H9 (cell line): ENCODE measurements around the gene CLDN2. TPM values are rescaled to one million over a fixed set of nuclear protein-coding genes. Genes with fewer than 3 reads are reported as not detected.

Source experiments
- DNase-seq: peaks from one replicate; pipeline ENCODE4 v3.0.0-alpha.2; 2017
- H2AFZ ChIP-seq: one replicate; pipeline ENCODE4 v1.6.1; 2013; ENCODE audit warnings: mild to moderate bottlenecking, low read length, control low read depth, moderate library complexity
- H2AK5ac ChIP-seq: 2 replicates; pipeline ENCODE4 v1.6.1; 2013; ENCODE audit warnings: low read length, control low read depth, mixed read lengths; ENCODE audit not compliant: insufficient read length
- H2BK120ac ChIP-seq: one replicate; pipeline ENCODE4 v1.6.1; 2013; ENCODE audit warnings: low read depth, mild to moderate bottlenecking, low read length, control low read depth, inconsistent platforms; ENCODE audit not compliant: poor library complexity, severe bottlenecking
- H2BK12ac ChIP-seq: 2 replicates; pipeline ENCODE4 v1.6.1; 2013; ENCODE audit warnings: low read length, control low read depth, mixed read lengths, low read depth; ENCODE audit not compliant: insufficient read length
- H2BK15ac ChIP-seq: 2 replicates; pipeline ENCODE4 v1.6.1; 2013; ENCODE audit warnings: low read depth, low read length, control low read depth
- H2BK20ac ChIP-seq: one replicate; pipeline ENCODE4 v1.6.1; 2013; ENCODE audit warnings: low read depth, mild to moderate bottlenecking, low read length, control low read depth, inconsistent platforms; ENCODE audit not compliant: poor library complexity, severe bottlenecking
- H2BK5ac ChIP-seq: 2 replicates; pipeline ENCODE4 v1.6.1; 2013; ENCODE audit warnings: low read length, control low read depth, mixed read lengths; ENCODE audit not compliant: insufficient read length
- H3K14ac ChIP-seq: 2 replicates; pipeline ENCODE4 v1.6.1; 2013; ENCODE audit warnings: low read length, control low read depth; ENCODE audit not compliant: insufficient read depth
- H3K18ac ChIP-seq: 2 replicates; pipeline ENCODE4 v1.6.1; 2013; ENCODE audit warnings: low read depth, mild to moderate bottlenecking, mixed read lengths, low read length, control low read depth; ENCODE audit not compliant: insufficient read length
- H3K23ac ChIP-seq: 2 replicates; pipeline ENCODE4 v1.6.1; 2013; ENCODE audit warnings: low read length, control low read depth, mixed read lengths, low read depth; ENCODE audit not compliant: insufficient read length
- H3K23me2 ChIP-seq: 2 replicates; pipeline ENCODE4 v1.6.1; 2013; ENCODE audit warnings: low read depth, mild to moderate bottlenecking, mixed read lengths, low read length, control low read depth; ENCODE audit not compliant: insufficient read length, poor library complexity, severe bottlenecking
- H3K27ac ChIP-seq: 2 replicates; pipeline ENCODE4 v1.5.1; 2013; ENCODE audit warnings: low read length, control low read depth, mixed read lengths, low read depth; ENCODE audit not compliant: insufficient read length
- H3K27me3 ChIP-seq: 2 replicates; pipeline ENCODE4 v1.6.1; 2013; ENCODE audit warnings: low read length, control low read depth, inconsistent platforms; ENCODE audit not compliant: insufficient read depth
- H3K4ac ChIP-seq: 2 replicates; pipeline ENCODE4 v1.6.1; 2013; ENCODE audit warnings: low read depth, mild to moderate bottlenecking, control low read depth, inconsistent platforms, low read length, moderate library complexity
- H3K4me1 ChIP-seq: 2 replicates; pipeline ENCODE4 v1.6.1; 2013; ENCODE audit warnings: low read length, control low read depth, inconsistent platforms; ENCODE audit not compliant: insufficient read depth
- H3K4me2 ChIP-seq: 2 replicates; pipeline ENCODE4 v1.6.1; 2013; ENCODE audit warnings: low read length, control low read depth, mixed read lengths; ENCODE audit not compliant: insufficient read length, insufficient read depth
- H3K56ac ChIP-seq: 2 replicates; pipeline ENCODE4 v1.6.1; 2013; ENCODE audit warnings: low read depth, mild to moderate bottlenecking, mixed read lengths, low read length, control low read depth; ENCODE audit not compliant: insufficient read length
- H3K79me1 ChIP-seq: 2 replicates; pipeline ENCODE4 v1.6.1; 2013; ENCODE audit warnings: low read depth, mild to moderate bottlenecking, moderate library complexity, low read length, control low read depth, inconsistent platforms; ENCODE audit not compliant: insufficient read depth, poor library complexity, severe bottlenecking
- H3K79me2 ChIP-seq: 2 replicates; pipeline ENCODE4 v1.6.1; 2013; ENCODE audit warnings: low read length, control low read depth, inconsistent platforms; ENCODE audit not compliant: insufficient read depth
- H3K9ac ChIP-seq: 2 replicates; pipeline ENCODE4 v1.6.1; 2013; ENCODE audit warnings: low read length, control low read depth, mixed read lengths; ENCODE audit not compliant: insufficient read length; ENCODE audit errors: extremely low read depth
- H3K9me3 ChIP-seq: one replicate; pipeline ENCODE4 v1.6.1; 2013; ENCODE audit warnings: low read depth, low read length, inconsistent platforms; ENCODE audit not compliant: control insufficient read depth
- H3T11ph ChIP-seq: one replicate; pipeline ENCODE4 v1.6.1; 2013; ENCODE audit warnings: mild to moderate bottlenecking, low read length, control low read depth, inconsistent platforms
- H4K20me1 ChIP-seq: one replicate; pipeline ENCODE4 v1.6.1; 2013; ENCODE audit not compliant: control insufficient read depth, insufficient read length, insufficient read depth
- H4K5ac ChIP-seq: 2 replicates; pipeline ENCODE4 v1.6.1; 2013; ENCODE audit warnings: low read depth, mild to moderate bottlenecking, mixed read lengths, low read length, control low read depth; ENCODE audit not compliant: insufficient read length
- H4K8ac ChIP-seq: replicated peaks from 2 replicates; pipeline ENCODE4 v1.6.1; 2013; ENCODE audit warnings: low read length, control low read depth, mixed read lengths, low read depth; ENCODE audit not compliant: insufficient read length
- H4K91ac ChIP-seq: 2 replicates; pipeline ENCODE4 v1.6.1; 2013; ENCODE audit warnings: low read depth, mild to moderate bottlenecking, moderate library complexity, mixed read lengths, low read length, control low read depth; ENCODE audit not compliant: insufficient read length
- H3K27ac Mint-ChIP-seq, 3 experiments: 2 replicates in 2 of 3; 3 replicates in 1 of 3; pipeline ENCODE4 v1.8.0; 2020 to 2021; ENCODE audit warnings: mixed read lengths in 3 of 3, mild to moderate bottlenecking in 1 of 3, moderate library complexity in 1 of 3
- H3K27me3 Mint-ChIP-seq: 2 replicates; pipeline ENCODE4 v1.8.0; 2021; ENCODE audit warnings: low read depth, mild to moderate bottlenecking, moderate library complexity, mixed read lengths
- H3K36me3 Mint-ChIP-seq, 3 experiments: 2 replicates in 2 of 3; 3 replicates in 1 of 3; pipeline ENCODE4 v1.8.0; 2020 to 2021; ENCODE audit warnings: low read depth in 3 of 3, mixed read lengths in 3 of 3; ENCODE audit not compliant: insufficient read depth in 1 of 3
- H3K4me1 Mint-ChIP-seq, 2 experiments: 2 replicates each; pipeline ENCODE4 v1.8.0; 2020; ENCODE audit warnings: mixed read lengths in 2 of 2
- H3K4me3 Mint-ChIP-seq, 2 experiments: 2 replicates in 1 of 2; 3 replicates in 1 of 2; pipeline ENCODE4 v1.8.0; 2020 to 2021; ENCODE audit warnings: mild to moderate bottlenecking in 2 of 2, mixed read lengths in 2 of 2, moderate library complexity in 1 of 2
- H3K9me3 Mint-ChIP-seq, 2 experiments: 2 replicates in 1 of 2; 3 replicates in 1 of 2; pipeline ENCODE4 v1.8.0; 2020; ENCODE audit warnings: mild to moderate bottlenecking in 2 of 2, mixed read lengths in 2 of 2, moderate library complexity in 1 of 2
- CTCF ChIP-seq: fragments of 200-600 bp; sonication (generic); conservative IDR thresholded peaks from 3 replicates; pipeline ENCODE4 v1.8.0; 2021; ENCODE audit warnings: antibody characterized with exemption, mild to moderate bottlenecking
- WGBS: extraction: QIAGEN DNeasy Blood & Tissue Kit; methylation state at CpG from one replicate; pipeline ENCODE4 v1.1.7; 2013; ENCODE audit warnings: missing lambda C conversion rate, low lambda C conversion rate, mixed read lengths; ENCODE audit not compliant: insufficient read length; ENCODE audit errors: extremely low coverage; 5-methylcytosine and 5-hydroxymethylcytosine counted together
- total RNA-seq: library from RNA; stranded (reverse); gene quantifications from 2 replicates; pipeline ENCODE4 v1.2.1, GENCODE V29; 2021

CLDN2 gene
- total RNA-seq, 1 experiment from 2014 or later = not detected

- Histone ChIP-seq H3K23ac (no peak overlapping the region), H2BK5ac (no peak overlapping the region), H3K9me3 (no peaks in the 10 kb centered on the region), H4K8ac (no peak overlapping the region), H2BK12ac (no peak overlapping the region), H4K91ac (no peak overlapping the region), H3K9ac (no peak overlapping the region), H3T11ph (no peak overlapping the region), H3K23me2 (no peaks in the 10 kb centered on the region), H3K18ac (no peak overlapping the region), H3K4me1 (no peaks in the 10 kb centered on the region), H4K5ac (no peak overlapping the region), H3K4me2 (no peak overlapping the region), H2BK15ac (no peak overlapping the region), H3K27ac (no peak overlapping the region), H3K79me1 (no peaks in the 10 kb centered on the region), H3K4ac (no peak overlapping the region), H2AK5ac (no peak overlapping the region), H3K27me3 (no peaks in the 10 kb centered on the region), H3K79me2 (no peaks in the 10 kb centered on the region), H2BK20ac (no peak overlapping the region), H2AFZ (no peak overlapping the region), H4K20me1 (no peaks in the 10 kb centered on the region), H2BK120ac (no peak overlapping the region), H3K56ac (no peak overlapping the region), H3K14ac (no peak overlapping the region)
- Mint-ChIP-seq H3K27me3 (no peaks in the 10 kb centered on the region), H3K4me1 (peaks cover 9 to 10% of the 10 kb centered on the region in 2 experiments), H3K27ac (no peak overlapping the region), H3K9me3 (peaks cover 0 to 56% of the 10 kb centered on the region in 2 experiments; a peak in 2 of 5 replicates), H3K4me3 (no peak overlapping the region), H3K36me3 (no peaks in the 10 kb centered on the region; a peak in 2 of 7 replicates)
- TF ChIP-seq CTCF = no peak
- no peak for DNase-seq
- no CpG with 5 or more reads among the region's 2 CpGs for WGBS
Measured at GRCh38 chrX:106902684-106903083, 17.5 kb upstream of the CLDN2 start.
